ENCODE results near the gene NELL2. TPM values are rescaled to one million over a fixed set of nuclear protein-coding genes. Genes with fewer than 3 reads are reported as not detected.

NELL2 gene
- total and polyA plus RNA-seq, 10 of the 15 experiments (the other 5 are each of a cell fraction or from before 2014, with no cell fraction given): 0.27 to 2.3 (median 0.76) TPM

DNA sequence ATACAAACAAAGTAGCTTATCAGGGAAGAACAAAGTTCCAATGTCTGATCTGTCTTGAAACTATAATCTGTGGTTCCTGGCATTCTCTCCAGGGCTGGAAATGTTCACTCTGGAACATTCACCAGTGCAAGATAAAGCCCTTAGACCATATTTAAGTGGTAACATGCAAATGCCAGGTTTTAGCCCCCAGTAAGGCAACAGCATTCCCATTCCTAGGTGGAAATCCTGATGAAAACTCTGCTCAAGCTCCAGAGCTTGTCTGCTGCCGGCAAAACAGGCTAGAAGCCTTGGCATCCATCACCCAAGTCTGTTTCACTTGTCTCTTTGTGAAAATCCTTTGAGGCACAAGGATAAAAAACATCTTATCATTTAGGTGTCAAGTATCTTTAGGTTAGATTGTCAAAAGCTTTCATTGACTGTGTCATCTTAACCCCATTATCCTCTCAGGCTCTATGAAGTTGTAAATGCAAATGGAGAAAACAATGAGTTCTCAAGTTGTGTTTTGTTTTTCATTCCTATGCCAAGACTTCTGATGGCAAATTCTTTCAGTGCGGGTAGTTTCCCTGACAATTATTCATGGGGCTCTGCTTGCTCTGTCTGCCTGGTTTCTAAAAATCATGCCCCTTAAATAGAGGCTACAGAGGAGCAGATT, 344.7 kb downstream of the NELL2 start:
- ChIA-PET RAD21 (ENCODE audit: unreplicated experiment) (interaction anchor here (1.4 kb wide), 1 partner anchor 211 kb away, joined by 3 read pairs; no protein-coding TSS in a partner anchor), SMC1A (ENCODE audit: uncharacterized antibody, unreplicated experiment) (interaction anchor here (1.4 kb wide), 1 partner anchor 19 kb away, joined by 3 read pairs; no protein-coding TSS in a partner anchor), POLR2A (no interaction called here), CTCF (interaction anchor here (0.6 to 1.5 kb wide), 2 partner anchors 26 to 31 kb away, joined by 3 read pairs; no protein-coding TSS in a partner anchor)
- no peak overlapping the region for H3K27ac ChIP-seq (ENCODE audit: control insufficient read depth, insufficient read depth)
- ATAC-seq: no peak
- no peaks in the 10 kb centered on the region for H3K9me3 ChIP-seq (replicated peaks; ENCODE audit: control insufficient read depth, insufficient read depth, low read length)
- intact Hi-C loops (cut with micrococcal nuclease; ENCODE audit: unreplicated experiment) (no loop called here), in situ Hi-C loops (cut with MboI) (no loop called here)
- WGBS (ENCODE audit: insufficient coverage, insufficient replicate concordance, low lambda C conversion rate, missing lambda C conversion rate): 23% methylated on average over 2 of the region's 2 CpGs
- FAIRE-seq: no peak
- H3K27me3 ChIP-seq (replicated peaks in 1 of 2; ENCODE audit: control insufficient read depth in 2 of 2, insufficient read depth in 2 of 2, low read length in 1 of 2): no peaks in the 10 kb centered on the region
- no peaks in the 10 kb centered on the region for H3K4me1 ChIP-seq (ENCODE audit: control insufficient read depth, insufficient read depth, low read length)
- H3K9ac ChIP-seq (ENCODE audit: control insufficient read depth, insufficient read depth, low read length): no peak overlapping the region
- no TSS peak for BruUV-seq (replicated peaks)
- H3K36me3 ChIP-seq (ENCODE audit: control insufficient read depth in 2 of 2, insufficient read depth in 2 of 2, low read length in 1 of 2): no peaks in the 10 kb centered on the region
- no peaks in the 10 kb centered on the region for H3K79me2 ChIP-seq (ENCODE audit: control insufficient read depth, insufficient read depth, low read length)
- no peak for DNase-seq (ENCODE audit: low read depth, low spot score)
- H2AFZ ChIP-seq (ENCODE audit: control insufficient read depth, low read depth, low read length): no peak overlapping the region
- no peak overlapping the region for H3K4me3 ChIP-seq
- H3K4me2 ChIP-seq (ENCODE audit: control insufficient read depth, insufficient read depth): no peak overlapping the region
- no peaks in the 10 kb centered on the region for H4K20me1 ChIP-seq (ENCODE audit: control insufficient read depth, insufficient read depth)
- TF ChIP-seq, protein P1, sequence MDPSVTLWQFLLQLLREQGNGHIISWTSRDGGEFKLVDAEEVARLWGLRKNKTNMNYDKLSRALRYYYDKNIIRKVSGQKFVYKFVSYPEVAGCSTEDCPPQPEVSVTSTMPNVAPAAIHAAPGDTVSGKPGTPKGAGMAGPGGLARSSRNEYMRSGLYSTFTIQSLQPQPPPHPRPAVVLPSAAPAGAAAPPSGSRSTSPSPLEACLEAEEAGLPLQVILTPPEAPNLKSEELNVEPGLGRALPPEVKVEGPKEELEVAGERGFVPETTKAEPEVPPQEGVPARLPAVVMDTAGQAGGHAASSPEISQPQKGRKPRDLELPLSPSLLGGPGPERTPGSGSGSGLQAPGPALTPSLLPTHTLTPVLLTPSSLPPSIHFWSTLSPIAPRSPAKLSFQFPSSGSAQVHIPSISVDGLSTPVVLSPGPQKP (IDR thresholded peaks at IDR 0.05; ENCODE audit: low read depth, low read length): no peak
- no peak for TF ChIP-seq BCL11A (IDR thresholded peaks at IDR 0.05; ENCODE audit: low read depth, low read length)
- TF ChIP-seq RCOR1 (conservative IDR thresholded peaks at IDR 0.05; ENCODE audit: low read depth, low read length): no peak
- TF ChIP-seq NR2C2 (IDR thresholded peaks at IDR 0.05; ENCODE audit: borderline replicate concordance, control insufficient read depth, insufficient read length, low read depth): no peak
- TF ChIP-seq ZNF622 (IDR thresholded peaks at IDR 0.05): no peak
- TF ChIP-seq GABPA (IDR thresholded peaks at IDR 0.05; ENCODE audit: low read depth): no peak
- no peak for TF ChIP-seq RFX5 (IDR thresholded peaks at IDR 0.05; ENCODE audit: low read depth, low read length)
- no peak for TF ChIP-seq MEF2A (IDR thresholded peaks at IDR 0.05; ENCODE audit: insufficient read depth, low read depth, low read length)
- no peak for TF ChIP-seq BACH1 (IDR thresholded peaks at IDR 0.05; ENCODE audit: borderline replicate concordance)
- TF ChIP-seq MYB (IDR thresholded peaks at IDR 0.05; ENCODE audit: borderline replicate concordance, low read depth, low read length): no peak
- no peak for TF ChIP-seq STAT1 (conservative IDR thresholded peaks at IDR 0.05)
- TF ChIP-seq, protein P2, sequence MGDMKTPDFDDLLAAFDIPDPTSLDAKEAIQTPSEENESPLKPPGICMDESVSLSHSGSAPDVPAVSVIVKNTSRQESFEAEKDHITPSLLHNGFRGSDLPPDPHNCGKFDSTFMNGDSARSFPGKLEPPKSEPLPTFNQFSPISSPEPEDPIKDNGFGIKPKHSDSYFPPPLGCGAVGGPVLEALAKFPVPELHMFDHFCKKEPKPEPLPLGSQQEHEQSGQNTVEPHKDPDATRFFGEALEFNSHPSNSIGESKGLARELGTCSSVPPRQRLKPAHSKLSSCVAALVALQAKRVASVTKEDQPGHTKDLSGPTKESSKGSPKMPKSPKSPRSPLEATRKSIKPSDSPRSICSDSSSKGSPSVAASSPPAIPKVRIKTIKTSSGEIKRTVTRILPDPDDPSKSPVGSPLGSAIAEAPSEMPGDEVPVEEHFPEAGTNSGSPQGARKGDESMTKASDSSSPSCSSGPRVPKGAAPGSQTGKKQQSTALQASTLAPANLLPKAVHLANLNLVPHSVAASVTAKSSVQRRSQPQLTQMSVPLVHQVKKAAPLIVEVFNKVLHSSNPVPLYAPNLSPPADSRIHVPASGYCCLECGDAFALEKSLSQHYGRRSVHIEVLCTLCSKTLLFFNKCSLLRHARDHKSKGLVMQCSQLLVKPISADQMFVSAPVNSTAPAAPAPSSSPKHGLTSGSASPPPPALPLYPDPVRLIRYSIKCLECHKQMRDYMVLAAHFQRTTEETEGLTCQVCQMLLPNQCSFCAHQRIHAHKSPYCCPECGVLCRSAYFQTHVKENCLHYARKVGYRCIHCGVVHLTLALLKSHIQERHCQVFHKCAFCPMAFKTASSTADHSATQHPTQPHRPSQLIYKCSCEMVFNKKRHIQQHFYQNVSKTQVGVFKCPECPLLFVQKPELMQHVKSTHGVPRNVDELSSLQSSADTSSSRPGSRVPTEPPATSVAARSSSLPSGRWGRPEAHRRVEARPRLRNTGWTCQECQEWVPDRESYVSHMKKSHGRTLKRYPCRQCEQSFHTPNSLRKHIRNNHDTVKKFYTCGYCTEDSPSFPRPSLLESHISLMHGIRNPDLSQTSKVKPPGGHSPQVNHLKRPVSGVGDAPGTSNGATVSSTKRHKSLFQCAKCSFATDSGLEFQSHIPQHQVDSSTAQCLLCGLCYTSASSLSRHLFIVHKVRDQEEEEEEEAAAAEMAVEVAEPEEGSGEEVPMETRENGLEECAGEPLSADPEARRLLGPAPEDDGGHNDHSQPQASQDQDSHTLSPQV (IDR thresholded peaks at IDR 0.05): no peak
- TF ChIP-seq, protein P3, sequence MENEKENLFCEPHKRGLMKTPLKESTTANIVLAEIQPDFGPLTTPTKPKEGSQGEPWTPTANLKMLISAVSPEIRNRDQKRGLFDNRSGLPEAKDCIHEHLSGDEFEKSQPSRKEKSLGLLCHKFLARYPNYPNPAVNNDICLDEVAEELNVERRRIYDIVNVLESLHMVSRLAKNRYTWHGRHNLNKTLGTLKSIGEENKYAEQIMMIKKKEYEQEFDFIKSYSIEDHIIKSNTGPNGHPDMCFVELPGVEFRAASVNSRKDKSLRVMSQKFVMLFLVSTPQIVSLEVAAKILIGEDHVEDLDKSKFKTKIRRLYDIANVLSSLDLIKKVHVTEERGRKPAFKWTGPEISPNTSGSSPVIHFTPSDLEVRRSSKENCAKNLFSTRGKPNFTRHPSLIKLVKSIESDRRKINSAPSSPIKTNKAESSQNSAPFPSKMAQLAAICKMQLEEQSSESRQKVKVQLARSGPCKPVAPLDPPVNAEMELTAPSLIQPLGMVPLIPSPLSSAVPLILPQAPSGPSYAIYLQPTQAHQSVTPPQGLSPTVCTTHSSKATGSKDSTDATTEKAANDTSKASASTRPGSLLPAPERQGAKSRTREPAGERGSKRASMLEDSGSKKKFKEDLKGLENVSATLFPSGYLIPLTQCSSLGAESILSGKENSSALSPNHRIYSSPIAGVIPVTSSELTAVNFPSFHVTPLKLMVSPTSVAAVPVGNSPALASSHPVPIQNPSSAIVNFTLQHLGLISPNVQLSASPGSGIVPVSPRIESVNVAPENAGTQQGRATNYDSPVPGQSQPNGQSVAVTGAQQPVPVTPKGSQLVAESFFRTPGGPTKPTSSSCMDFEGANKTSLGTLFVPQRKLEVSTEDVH (IDR thresholded peaks at IDR 0.05; ENCODE audit: low read depth, partially characterized antibody): no peak
- TF ChIP-seq, protein P4, sequence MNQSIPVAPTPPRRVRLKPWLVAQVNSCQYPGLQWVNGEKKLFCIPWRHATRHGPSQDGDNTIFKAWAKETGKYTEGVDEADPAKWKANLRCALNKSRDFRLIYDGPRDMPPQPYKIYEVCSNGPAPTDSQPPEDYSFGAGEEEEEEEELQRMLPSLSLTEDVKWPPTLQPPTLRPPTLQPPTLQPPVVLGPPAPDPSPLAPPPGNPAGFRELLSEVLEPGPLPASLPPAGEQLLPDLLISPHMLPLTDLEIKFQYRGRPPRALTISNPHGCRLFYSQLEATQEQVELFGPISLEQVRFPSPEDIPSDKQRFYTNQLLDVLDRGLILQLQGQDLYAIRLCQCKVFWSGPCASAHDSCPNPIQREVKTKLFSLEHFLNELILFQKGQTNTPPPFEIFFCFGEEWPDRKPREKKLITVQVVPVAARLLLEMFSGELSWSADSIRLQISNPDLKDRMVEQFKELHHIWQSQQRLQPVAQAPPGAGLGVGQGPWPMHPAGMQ (IDR thresholded peaks at IDR 0.05; ENCODE audit: borderline replicate concordance): no peak
- TF ChIP-seq RUNX3 (IDR thresholded peaks at IDR 0.05; ENCODE audit: low read length): no peak
